MM.1S (cell line): ENCODE data around the gene IL17RD.

Experiments used
- EZH2 ChIP-seq: fragments of 300-600 bp; sonication (generic); optimal IDR thresholded peaks from 2 replicates; pipeline ENCODE3; 2017; ENCODE audit warnings: low read depth, mild to moderate bottlenecking, antibody characterized with exemption, low read length, mixed read lengths
- TF ChIP-seq, protein P1 (sequence below): fragments of 300-600 bp; sonication (generic); IDR thresholded peaks from 2 replicates; pipeline ENCODE4 v1.5.1; 2016; ENCODE audit warnings: antibody characterized with exemption, low read length, mixed read lengths

GRCh38 chr3:57184526-57184925, 19.4 kb upstream of the IL17RD start:
- TF ChIP-seq, protein P1, sequence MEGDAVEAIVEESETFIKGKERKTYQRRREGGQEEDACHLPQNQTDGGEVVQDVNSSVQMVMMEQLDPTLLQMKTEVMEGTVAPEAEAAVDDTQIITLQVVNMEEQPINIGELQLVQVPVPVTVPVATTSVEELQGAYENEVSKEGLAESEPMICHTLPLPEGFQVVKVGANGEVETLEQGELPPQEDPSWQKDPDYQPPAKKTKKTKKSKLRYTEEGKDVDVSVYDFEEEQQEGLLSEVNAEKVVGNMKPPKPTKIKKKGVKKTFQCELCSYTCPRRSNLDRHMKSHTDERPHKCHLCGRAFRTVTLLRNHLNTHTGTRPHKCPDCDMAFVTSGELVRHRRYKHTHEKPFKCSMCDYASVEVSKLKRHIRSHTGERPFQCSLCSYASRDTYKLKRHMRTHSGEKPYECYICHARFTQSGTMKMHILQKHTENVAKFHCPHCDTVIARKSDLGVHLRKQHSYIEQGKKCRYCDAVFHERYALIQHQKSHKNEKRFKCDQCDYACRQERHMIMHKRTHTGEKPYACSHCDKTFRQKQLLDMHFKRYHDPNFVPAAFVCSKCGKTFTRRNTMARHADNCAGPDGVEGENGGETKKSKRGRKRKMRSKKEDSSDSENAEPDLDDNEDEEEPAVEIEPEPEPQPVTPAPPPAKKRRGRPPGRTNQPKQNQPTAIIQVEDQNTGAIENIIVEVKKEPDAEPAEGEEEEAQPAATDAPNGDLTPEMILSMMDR = no peak
- TF ChIP-seq EZH2 = no peak
